Measurements from ENCODE around the gene RUNX3.
"Not testable (repeated sequence)": the region's sequence is repeated elsewhere in the genome, so short reads cannot be mapped to it uniquely, and the experiment has no call there.

RUNX3 gene

DNA sequence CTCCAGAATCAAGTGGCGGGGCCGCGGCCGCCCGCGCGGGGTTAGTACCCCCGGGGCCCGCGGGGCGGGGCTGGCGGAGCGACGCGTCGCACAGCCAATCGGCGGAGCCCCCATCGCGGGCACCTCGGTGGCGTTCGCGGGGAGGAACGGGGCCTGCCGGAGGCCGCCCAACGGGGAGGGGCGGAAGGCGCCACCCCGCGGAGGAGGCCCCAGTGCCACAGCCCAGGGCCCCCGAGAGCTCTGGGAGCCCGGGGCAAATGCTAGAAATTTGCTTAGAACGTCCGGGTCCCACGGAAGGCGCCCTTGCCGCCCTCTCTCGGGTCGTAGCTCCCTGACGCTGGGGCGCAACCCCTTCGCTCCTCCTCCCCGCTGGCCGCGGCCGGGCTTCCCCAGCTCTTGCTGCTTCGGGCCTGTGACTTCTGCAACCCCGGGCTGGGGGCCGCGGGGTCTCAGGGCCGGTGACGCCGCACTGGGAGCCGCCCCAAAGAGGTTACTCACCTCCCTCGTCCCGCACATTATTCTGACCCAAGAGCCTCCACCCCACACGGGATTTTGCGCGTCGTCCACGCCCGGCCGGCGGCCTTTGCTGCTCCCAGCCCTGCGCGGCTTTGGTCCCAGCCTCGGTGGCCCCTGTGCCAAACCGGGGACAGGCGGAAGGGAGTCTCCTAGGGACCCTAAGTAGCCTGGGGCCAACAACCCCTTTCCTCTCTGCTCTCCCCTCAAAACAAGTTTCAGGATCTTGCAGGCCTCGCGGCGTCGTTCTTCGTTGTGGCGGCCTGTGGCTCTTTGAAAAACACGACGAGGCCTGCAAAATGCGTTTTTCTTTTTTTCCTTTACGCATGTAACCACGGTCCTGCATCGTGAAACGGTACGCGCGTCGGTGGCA lies at the start of gene RUNX3:
Gene RUNX3, minus strand, starts transcription at position 17 of the 886 bp plus-strand sequence. CDS start 408 bp downstream, outside the sequence.
- DNase-seq, result peak; percentile 29

DNA sequence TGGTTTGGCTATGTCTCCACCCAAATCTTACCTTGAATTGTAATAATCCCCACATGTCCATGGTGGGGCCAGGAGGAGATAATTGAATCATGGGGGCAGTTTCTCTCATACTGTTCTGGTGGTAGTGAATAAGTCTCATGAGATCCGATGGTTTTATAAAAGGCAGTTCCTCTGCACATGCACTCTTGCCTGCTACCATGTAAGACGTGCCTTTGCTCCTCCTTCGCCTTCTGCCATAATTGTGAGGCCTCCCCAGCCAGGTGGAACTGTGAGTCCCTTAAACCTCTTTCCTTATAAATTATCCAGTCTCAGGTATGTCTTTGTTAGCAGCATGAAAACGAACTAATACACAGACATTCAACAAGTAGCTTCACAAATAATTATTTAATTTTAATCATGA lies 49.2 kb upstream of the RUNX3 start:
- DNase-seq, result not testable (repeated sequence)

DNA sequence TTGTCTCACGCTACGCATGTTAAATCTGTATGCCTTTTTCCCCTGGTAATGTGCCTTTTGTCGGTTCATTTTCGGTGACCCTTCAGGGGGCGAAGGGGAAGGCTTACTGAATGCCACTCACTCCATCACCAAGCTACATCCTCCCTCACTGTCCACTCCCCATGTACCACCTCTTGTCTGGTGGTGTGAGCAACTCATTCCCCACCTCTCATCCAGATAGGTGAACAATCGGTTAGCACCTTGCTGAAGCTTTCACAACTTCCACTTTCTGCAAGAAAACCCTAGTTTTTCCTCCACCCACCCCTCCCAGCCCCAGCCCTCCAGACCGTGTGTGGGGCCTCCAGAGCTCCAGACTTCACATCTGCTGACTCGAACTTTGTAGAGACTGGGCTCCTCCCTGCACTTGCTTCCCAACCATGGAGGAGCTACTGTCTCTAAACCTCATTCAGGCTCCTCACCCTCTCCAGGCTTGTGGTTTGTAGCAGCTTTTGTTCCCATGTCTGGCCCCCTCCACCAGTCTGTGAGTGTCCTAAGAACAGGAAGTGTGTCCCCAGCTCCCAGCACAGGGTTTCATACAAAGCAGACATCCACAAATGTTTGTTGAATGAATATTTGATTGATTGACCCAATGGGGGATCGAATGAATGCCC lies 48.4 kb upstream of the RUNX3 start:
- DNase-seq, result no peak

- no peak for DNase-seq
These were observed 45.3 kb upstream of the RUNX3 start for GRCh38 chr1:24975391-24975790.

- no peak for DNase-seq
These were observed 43.2 kb upstream of the RUNX3 start for GRCh38 chr1:24973315-24973714.

- DNase-seq, result no peak
These were observed 42.8 kb upstream of the RUNX3 start for GRCh38 chr1:24972915-24973242.

GRCh38 chr1:24972221-24972914 lies 42.3 kb upstream of the RUNX3 start:
- DNase-seq, result no peak

DNA sequence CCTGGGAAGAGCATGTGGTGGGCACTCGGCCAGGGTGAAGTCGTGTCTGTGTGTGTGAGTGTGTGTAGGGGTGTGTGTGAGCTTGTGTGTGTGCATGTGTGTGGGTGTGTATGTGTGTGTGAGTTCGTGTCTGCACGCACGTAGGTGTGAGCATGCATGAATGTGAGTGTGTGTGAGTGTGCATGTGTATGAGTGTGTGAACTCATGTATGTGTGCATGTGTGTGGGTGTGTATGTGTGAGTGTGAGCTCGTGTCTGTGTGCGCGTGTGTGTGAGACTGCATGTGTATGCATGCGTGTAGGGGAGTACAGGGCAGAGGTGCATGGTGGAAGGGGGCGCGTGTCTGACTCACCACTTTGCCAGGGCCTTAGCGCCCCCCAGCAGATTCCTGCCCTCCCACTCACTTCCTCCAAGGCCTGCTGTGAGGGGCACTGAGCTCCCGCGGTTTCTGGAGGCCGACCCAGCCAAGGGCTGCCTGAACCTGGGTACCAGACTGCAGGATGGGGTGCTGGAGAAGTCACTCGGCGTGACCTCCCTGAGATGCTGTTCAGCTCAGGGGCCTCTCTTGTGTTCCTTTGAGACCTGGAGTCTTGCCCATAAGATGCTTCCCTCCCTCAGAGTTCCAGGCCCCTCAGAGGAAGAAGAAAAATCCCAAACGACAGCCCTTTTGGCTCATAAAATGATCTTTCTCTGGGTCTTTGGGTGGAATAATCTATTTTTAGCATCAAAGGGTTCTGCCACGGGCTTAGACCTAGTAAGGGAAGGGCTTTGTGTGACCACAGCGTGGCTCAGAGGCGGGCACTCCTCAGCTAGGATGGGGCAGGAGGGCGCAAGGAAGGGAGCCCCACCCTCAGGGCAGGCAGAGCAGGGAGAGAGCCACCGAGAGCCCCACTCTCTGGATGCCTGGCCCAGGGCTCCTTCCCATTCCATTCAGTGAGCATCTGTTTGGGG lies 41.1 kb upstream of the RUNX3 start:
- DNase-seq, result no peak

- DNase-seq, result no peak
These were observed 40.3 kb upstream of the RUNX3 start for GRCh38 chr1:24970399-24970753.

DNA sequence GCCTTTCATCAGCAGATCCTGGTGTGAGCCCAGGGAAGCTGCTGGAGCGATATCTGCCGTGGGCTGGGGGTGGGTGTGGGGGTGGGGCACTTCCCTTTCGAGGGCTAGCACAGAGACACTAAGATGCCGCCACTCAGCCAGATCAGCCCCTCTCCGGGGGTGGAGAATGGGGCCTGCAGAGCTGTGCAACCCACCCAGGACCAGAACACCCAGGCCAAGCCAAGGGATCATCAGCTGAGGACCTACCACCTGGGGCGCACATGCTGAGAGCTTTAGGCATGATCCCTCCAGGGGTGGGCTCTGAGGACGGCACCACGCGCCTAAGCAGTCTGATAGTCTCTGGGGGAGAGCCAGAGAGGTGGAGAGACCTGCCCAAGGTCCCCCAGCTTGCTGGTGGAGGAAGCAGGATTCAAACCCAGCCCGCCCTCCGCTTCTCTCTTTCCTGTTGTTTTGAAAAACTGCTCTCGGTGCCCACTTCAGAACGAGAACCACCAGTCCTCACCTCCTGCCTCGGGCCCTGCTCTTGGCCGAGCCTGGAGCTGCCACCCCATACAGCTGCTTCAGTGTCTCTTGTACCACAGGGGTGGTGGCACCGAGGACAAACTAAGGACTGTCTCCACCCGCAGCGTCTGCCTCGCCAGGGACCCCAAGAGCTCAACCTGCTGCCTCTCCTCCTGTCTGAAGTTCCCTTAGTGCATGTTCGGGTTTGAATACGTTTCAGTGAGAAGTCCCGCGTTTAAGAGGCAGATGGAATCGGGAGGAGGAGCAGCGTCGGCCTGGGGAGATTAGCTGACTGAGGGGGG lies 39.7 kb upstream of the RUNX3 start:
- DNase-seq, result no peak

DNA sequence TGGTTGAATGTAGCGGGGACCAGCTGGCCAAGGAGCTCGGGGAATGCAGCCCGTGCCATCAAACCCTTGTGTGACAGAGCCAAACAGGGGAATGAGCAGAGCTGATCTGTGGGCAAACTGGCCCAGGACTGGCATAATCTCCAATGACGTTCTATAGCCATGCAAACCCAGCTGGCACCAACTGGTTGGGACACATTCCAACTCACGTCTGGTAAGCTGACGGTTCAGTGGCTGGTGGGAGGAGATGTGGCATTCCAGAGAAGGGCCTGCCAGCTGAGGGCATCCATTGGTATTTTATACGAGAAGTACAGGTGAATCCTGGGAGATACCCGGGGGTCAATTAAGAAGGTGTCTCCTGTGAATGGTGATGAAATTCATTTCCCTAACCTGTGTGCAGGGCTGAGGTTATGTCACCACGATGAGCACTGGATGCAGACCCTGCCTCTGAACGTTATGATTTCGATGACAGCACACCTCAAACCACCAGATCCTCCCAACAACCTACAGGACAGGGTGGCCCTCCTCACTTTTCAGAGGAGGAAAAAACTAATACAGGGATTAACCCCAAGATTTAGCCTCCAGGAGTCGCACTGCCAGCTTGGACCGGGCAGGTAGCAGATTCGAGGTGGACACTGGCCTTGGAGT lies 39.0 kb upstream of the RUNX3 start:
- no peak for DNase-seq

GRCh38 chr1:24967962-24968361 lies 37.9 kb upstream of the RUNX3 start:
- no peak for DNase-seq

DNA sequence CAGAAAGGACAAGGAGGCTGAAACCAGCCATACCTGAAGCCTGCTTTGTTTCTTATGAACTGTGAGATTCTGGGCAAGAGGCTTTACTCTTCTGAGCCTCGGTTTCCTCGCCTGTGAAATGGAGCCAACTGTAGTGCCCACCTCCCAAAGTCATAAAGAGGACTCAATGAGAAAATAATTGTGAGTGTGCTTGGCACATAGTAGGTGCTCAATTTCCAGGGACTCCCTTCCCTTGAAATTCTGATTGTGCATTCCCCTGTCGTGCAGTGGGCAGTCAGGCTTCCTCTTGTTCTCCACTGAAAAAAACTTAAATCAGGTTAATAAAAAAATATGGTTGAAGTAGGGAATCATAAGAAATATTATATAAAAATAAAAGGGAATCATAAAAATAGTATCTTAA lies 37.5 kb upstream of the RUNX3 start:
- no peak for DNase-seq

GRCh38 chr1:24966724-24967346 lies 36.8 kb upstream of the RUNX3 start:
- DNase-seq, result no peak

GRCh38 chr1:24966121-24966723 lies 36.1 kb upstream of the RUNX3 start:
- no peak for DNase-seq

DNA sequence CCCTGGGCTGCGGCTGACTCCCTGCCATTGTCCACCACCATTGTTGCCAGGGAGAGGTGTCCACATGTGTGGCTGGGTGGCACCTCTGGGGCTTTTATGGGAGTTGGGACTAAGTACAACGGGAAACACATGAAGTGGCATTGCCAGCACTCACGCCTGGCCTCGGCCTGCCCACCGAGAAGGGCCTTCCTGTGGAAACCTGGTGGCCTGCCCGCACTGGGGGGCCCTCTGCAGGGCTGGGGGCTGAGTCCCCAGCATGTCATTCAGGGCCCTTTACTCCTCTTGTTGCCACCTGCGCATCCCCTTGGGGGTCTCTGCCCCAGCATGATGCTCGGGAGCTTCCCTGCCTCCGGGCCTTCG lies 35.5 kb upstream of the RUNX3 start:
- DNase-seq, result no peak

- no peak for DNase-seq
These were observed 34.9 kb upstream of the RUNX3 start for GRCh38 chr1:24964811-24965570.

- DNase-seq, result no peak
These were observed 34.0 kb upstream of the RUNX3 start for GRCh38 chr1:24963943-24964693.

Measured in NCI-H1092 (cell line).